Mesothelial cell of epicardium (in vitro differentiated cells): Measurements from ENCODE around the gene ZNF394. TPM values are rescaled to one million over a fixed set of nuclear protein-coding genes. Genes with fewer than 3 reads are reported as not detected.
"Not testable (repeated sequence)": the region's sequence is repeated elsewhere in the genome, so short reads cannot be mapped to it uniquely, and the experiment has no call there.

Experiments
- DNase-seq, 2 experiments: peaks; one replicate each; pipeline ENCODE4 v3.0.0; 2021; ENCODE audit warnings: low spot score in 2 of 2; ENCODE audit not compliant: unreplicated experiment in 2 of 2
- H3K27ac Mint-ChIP-seq: 2 replicates; pipeline ENCODE4 v1.8.0; 2021; ENCODE audit warnings: mixed read lengths
- H3K27me3 Mint-ChIP-seq: 2 replicates; pipeline ENCODE4 v1.8.0; 2021; ENCODE audit warnings: low read depth, mixed read lengths
- H3K36me3 Mint-ChIP-seq: 2 replicates; pipeline ENCODE4 v1.8.0; 2021; ENCODE audit warnings: mixed read lengths
- H3K4me1 Mint-ChIP-seq: 2 replicates; pipeline ENCODE4 v1.8.0; 2021; ENCODE audit warnings: mixed read lengths
- H3K4me3 Mint-ChIP-seq: 2 replicates; pipeline ENCODE4 v1.8.0; 2021; ENCODE audit warnings: mild to moderate bottlenecking, moderate library complexity, mixed read lengths
- H3K9me3 Mint-ChIP-seq: 2 replicates; pipeline ENCODE4 v1.8.0; 2021; ENCODE audit warnings: mixed read lengths
- CTCF ChIP-seq: fragments of 200-600 bp; sonication (generic); IDR thresholded peaks from one replicate; pipeline ENCODE4 v1.5.0; 2021; ENCODE audit warnings: antibody characterized with exemption; ENCODE audit not compliant: unreplicated experiment
- total RNA-seq: library from RNA; stranded (reverse); gene quantifications from 3 replicates; pipeline ENCODE4 v1.2.1, GENCODE V29; 2021

Gene ZNF394
- total RNA-seq: 30.1 to 31.3 TPM (median 31.3 TPM) in 3 replicates

GRCh38 chr7:99499721-99500636 is at the start of gene ZNF394:
Gene ZNF394 (minus strand): TSS chr7:99500281. CDS start chr7:99500093, 188 bp downstream.
- Mint-ChIP-seq H3K27me3 (no peaks in the 10 kb centered on the region), H3K27ac (peak within 1 kb of the TSS; percentile 100), H3K9me3 (no peaks in the 10 kb centered on the region), H3K4me1 (peaks cover 25% of the 10 kb centered on the region), H3K36me3 (peaks cover 14% of the 10 kb centered on the region), H3K4me3 (peak within 1 kb of the TSS; percentile 99)
- peak; percentile 71 to 84 for DNase-seq
- TF ChIP-seq CTCF: no peak

DNA sequence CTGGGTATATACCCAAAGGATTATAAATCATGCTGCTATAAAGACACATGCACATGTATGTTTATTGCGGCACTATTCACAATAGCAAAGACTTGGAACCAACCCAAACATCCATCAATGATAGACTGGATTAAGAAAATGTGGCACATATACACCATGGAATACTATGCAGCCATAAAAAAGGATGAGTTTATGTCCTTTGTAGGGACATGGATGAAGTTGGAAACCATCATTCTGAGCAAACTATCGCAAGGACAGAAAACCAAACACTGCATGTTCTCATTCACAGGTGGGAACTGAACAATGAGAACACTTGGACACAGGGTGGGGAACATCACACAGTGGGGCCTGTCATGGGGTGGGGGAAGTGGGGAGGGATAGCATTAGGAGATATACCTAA is 49.5 kb upstream of the ZNF394 start:
- H3K4me1 Mint-ChIP-seq: peaks cover 17% of the 10 kb centered on the region
- H3K27ac Mint-ChIP-seq, DNase-seq, H3K27me3 Mint-ChIP-seq: not testable (repeated sequence)
- peaks cover 42% of the 10 kb centered on the region for H3K36me3 Mint-ChIP-seq
- peak overlapping the region; percentile 28 for H3K4me3 Mint-ChIP-seq
- H3K9me3 Mint-ChIP-seq: peaks cover 21% of the 10 kb centered on the region

GRCh38 chr7:99545308-99545707 is 45.2 kb upstream of the ZNF394 start:
- H3K27me3 Mint-ChIP-seq, DNase-seq, H3K4me1 Mint-ChIP-seq, H3K4me3 Mint-ChIP-seq, H3K27ac Mint-ChIP-seq: not testable (repeated sequence)
- H3K36me3 Mint-ChIP-seq: peaks cover 67% of the 10 kb centered on the region
- peaks cover 42% of the 10 kb centered on the region for H3K9me3 Mint-ChIP-seq

DNA sequence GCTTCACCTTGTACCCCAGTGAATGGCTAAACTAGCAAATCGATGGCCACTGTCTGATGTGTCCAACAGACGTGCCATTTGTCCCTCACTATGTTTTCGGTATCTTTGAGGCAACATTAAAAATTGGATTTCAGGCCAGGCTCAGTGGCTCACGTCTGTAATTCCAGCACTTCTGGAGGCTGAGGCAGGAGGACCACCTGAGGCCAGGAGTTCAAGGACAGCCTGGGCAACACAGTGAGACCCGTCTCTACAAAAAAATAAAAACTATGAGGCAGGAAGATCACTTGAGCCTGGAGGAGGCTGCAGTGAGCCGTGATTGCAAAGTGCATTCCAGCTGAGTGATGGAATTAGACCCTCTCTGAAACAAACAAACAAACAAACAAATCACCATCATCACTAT is 43.8 kb upstream of the ZNF394 start:
- no peak for DNase-seq
- peaks cover 40% of the 10 kb centered on the region for H3K9me3 Mint-ChIP-seq
- no peaks in the 10 kb centered on the region for H3K27me3 Mint-ChIP-seq
- peaks cover 60% of the 10 kb centered on the region for H3K36me3 Mint-ChIP-seq
- no peak for TF ChIP-seq CTCF
- no peaks in the 10 kb centered on the region for H3K4me1 Mint-ChIP-seq
- H3K4me3 Mint-ChIP-seq: no peak overlapping the region
- no peak overlapping the region for H3K27ac Mint-ChIP-seq

DNA sequence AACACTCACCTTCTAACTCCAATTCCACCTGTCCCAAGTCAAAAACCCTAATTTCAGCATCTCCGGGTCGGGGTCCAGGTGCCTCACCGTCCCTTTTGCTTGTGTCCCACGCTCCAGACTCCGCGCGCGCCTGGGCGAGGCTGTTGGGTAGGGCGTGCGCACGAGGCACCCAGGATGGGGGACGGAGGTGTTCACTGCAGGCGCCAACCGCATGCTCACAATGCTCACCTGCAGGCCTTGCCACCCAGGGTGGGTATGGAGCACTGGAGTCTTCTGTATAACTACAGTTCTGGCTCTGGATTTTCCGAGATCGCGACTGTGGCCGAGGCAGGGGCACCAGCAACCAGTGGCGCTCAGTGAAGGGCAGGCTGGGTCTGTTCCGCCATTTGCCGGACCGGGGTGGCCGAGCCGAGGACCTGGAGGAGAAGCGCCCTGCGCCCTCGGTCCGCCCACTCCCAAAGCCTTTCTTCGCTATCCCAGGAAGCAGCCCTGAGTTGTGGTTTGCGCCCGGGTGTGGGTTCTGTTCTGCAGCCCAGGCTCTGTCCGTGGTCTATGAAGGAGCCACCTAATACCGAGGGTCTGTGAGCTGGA is 43.1 kb upstream of the ZNF394 start:
- H3K27me3 Mint-ChIP-seq: no peaks in the 10 kb centered on the region
- H3K36me3 Mint-ChIP-seq: peaks cover 60% of the 10 kb centered on the region
- H3K4me3 Mint-ChIP-seq: no peak overlapping the region
- no peak for TF ChIP-seq CTCF
- no peak for DNase-seq
- H3K27ac Mint-ChIP-seq: no peak overlapping the region
- H3K4me1 Mint-ChIP-seq: no peaks in the 10 kb centered on the region
- peaks cover 42% of the 10 kb centered on the region for H3K9me3 Mint-ChIP-seq

- no peaks in the 10 kb centered on the region for H3K27me3 Mint-ChIP-seq
Observed at GRCh38 chr7:99541212-99541611, 41.1 kb upstream of the ZNF394 start.

More at GRCh38 chr7:99541212-99541611, 41.1 kb upstream of the ZNF394 start:
- Mint-ChIP-seq H3K4me3 (no peak overlapping the region), H3K4me1 (no peaks in the 10 kb centered on the region), H3K27ac (no peak overlapping the region), H3K9me3 (peaks cover 44% of the 10 kb centered on the region), H3K36me3 (peaks cover 45% of the 10 kb centered on the region)
- no peak for TF ChIP-seq CTCF
- DNase-seq: no peak
